ENCODE results near the gene MEI1. TPM values are rescaled to one million over a fixed set of nuclear protein-coding genes. Genes with fewer than 3 reads are reported as not detected.

Gene MEI1
- total and polyA plus RNA-seq, 9 of the 15 experiments (the other 6 are each of a cell fraction or from before 2014, with no cell fraction given), result 0.08 to 0.68 (median 0.18) TPM; not detected in 2

- TF ChIP-seq, protein P1, sequence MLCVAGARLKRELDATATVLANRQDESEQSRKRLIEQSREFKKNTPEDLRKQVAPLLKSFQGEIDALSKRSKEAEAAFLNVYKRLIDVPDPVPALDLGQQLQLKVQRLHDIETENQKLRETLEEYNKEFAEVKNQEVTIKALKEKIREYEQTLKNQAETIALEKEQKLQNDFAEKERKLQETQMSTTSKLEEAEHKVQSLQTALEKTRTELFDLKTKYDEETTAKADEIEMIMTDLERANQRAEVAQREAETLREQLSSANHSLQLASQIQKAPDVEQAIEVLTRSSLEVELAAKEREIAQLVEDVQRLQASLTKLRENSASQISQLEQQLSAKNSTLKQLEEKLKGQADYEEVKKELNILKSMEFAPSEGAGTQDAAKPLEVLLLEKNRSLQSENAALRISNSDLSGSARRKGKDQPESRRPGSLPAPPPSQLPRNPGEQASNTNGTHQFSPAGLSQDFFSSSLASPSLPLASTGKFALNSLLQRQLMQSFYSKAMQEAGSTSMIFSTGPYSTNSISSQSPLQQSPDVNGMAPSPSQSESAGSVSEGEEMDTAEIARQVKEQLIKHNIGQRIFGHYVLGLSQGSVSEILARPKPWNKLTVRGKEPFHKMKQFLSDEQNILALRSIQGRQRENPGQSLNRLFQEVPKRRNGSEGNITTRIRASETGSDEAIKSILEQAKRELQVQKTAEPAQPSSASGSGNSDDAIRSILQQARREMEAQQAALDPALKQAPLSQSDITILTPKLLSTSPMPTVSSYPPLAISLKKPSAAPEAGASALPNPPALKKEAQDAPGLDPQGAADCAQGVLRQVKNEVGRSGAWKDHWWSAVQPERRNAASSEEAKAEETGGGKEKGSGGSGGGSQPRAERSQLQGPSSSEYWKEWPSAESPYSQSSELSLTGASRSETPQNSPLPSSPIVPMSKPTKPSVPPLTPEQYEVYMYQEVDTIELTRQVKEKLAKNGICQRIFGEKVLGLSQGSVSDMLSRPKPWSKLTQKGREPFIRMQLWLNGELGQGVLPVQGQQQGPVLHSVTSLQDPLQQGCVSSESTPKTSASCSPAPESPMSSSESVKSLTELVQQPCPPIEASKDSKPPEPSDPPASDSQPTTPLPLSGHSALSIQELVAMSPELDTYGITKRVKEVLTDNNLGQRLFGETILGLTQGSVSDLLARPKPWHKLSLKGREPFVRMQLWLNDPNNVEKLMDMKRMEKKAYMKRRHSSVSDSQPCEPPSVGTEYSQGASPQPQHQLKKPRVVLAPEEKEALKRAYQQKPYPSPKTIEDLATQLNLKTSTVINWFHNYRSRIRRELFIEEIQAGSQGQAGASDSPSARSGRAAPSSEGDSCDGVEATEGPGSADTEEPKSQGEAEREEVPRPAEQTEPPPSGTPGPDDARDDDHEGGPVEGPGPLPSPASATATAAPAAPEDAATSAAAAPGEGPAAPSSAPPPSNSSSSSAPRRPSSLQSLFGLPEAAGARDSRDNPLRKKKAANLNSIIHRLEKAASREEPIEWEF (CRISPR knock-in tag; IDR thresholded peaks at IDR 0.05), result no peak
- TF ChIP-seq NR3C1 (CRISPR knock-in tag; IDR thresholded peaks at IDR 0.05), result no peak
- no peak for TF ChIP-seq EHMT2 (IDR thresholded peaks at IDR 0.05)
- TF ChIP-seq, protein P2, sequence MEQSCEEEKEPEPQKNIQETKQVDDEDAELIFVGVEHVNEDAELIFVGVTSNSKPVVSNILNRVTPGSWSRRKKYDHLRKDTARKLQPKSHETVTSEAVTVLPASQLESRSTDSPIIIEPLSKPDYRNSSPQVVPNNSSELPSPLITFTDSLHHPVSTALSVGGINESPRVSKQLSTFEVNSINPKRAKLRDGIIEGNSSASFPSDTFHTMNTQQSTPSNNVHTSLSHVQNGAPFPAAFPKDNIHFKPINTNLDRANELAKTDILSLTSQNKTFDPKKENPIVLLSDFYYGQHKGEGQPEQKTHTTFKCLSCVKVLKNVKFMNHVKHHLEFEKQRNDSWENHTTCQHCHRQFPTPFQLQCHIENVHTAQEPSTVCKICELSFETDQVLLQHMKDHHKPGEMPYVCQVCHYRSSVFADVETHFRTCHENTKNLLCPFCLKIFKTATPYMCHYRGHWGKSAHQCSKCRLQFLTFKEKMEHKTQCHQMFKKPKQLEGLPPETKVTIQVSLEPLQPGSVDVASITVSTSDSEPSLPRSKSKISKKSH (CRISPR knock-in tag; IDR thresholded peaks at IDR 0.05), result no peak
- TF ChIP-seq, protein P3, sequence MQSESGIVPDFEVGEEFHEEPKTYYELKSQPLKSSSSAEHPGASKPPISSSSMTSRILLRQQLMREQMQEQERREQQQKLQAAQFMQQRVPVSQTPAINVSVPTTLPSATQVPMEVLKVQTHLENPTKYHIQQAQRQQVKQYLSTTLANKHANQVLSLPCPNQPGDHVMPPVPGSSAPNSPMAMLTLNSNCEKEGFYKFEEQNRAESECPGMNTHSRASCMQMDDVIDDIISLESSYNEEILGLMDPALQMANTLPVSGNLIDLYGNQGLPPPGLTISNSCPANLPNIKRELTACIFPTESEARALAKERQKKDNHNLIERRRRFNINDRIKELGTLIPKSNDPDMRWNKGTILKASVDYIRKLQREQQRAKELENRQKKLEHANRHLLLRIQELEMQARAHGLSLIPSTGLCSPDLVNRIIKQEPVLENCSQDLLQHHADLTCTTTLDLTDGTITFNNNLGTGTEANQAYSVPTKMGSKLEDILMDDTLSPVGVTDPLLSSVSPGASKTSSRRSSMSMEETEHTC (IDR thresholded peaks at IDR 0.05), result no peak
Measured at GRCh38 chr22:41753984-41754383, 54.7 kb downstream of the MEI1 start (continued).

All from K562 (cell line).